GM12874 (cell line): ENCODE data around the gene NR0B1.

Experiments
- TF ChIP-seq, protein P1 (sequence below): IDR thresholded peaks from 2 replicates; pipeline ENCODE4 v1.5.1; 2011; ENCODE audit warnings: low read depth, mild to moderate bottlenecking, control low read depth, low read length, moderate library complexity; ENCODE audit not compliant: insufficient read depth

The NR0B1 gene

GRCh38 chrX:30270639-30271038, 38.6 kb downstream of the NR0B1 start:
- TF ChIP-seq, protein P1, sequence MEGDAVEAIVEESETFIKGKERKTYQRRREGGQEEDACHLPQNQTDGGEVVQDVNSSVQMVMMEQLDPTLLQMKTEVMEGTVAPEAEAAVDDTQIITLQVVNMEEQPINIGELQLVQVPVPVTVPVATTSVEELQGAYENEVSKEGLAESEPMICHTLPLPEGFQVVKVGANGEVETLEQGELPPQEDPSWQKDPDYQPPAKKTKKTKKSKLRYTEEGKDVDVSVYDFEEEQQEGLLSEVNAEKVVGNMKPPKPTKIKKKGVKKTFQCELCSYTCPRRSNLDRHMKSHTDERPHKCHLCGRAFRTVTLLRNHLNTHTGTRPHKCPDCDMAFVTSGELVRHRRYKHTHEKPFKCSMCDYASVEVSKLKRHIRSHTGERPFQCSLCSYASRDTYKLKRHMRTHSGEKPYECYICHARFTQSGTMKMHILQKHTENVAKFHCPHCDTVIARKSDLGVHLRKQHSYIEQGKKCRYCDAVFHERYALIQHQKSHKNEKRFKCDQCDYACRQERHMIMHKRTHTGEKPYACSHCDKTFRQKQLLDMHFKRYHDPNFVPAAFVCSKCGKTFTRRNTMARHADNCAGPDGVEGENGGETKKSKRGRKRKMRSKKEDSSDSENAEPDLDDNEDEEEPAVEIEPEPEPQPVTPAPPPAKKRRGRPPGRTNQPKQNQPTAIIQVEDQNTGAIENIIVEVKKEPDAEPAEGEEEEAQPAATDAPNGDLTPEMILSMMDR, result no peak

- TF ChIP-seq, protein P1, result no peak
Observed at GRCh38 chrX:30262763-30263162, 46.4 kb downstream of the NR0B1 start.

DNA sequence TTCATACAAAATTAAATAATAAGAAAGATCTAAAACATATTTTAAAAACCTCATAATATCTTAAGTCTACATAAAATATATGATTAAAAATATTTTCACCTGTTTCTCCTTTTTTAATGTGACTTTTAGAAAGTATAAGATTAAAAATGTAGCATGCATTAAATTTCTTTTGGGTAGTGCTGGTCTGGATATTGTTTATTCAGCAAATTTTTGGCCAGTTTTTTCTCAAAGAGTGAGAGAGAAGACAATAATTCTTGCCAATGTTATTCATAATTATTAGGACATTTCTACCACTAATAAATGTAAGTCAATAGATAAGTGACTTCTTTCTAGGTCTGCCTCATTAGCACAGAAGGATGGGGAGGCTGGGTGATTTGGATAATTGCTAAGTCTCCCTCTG, 48.2 kb downstream of the NR0B1 start:
- TF ChIP-seq, protein P1, result no peak

GRCh38 chrX:30259927-30260326, 49.3 kb downstream of the NR0B1 start:
- TF ChIP-seq, protein P1, result no peak
